GM21737 (cell line): Measurements from ENCODE around the gene MED6.

Experiments used
- ATAC-seq: cut with Tn5 transposase; IDR thresholded peaks from one replicate; pipeline ENCODE4 v1.9.1; 2021; ENCODE audit warnings: mild to moderate bottlenecking, moderate library complexity; ENCODE audit not compliant: unreplicated experiment

MED6 gene

GRCh38 chr14:70599345-70599744 lies 1.1 kb downstream of the MED6 start:
- ATAC-seq, result no peak

GRCh38 chr14:70597731-70598130 lies 2.7 kb downstream of the MED6 start:
- no peak for ATAC-seq

- no peak for ATAC-seq
Measured at GRCh38 chr14:70595443-70596185, 4.8 kb downstream of the MED6 start.

- no peak for ATAC-seq
Measured at GRCh38 chr14:70594461-70594860, 6.0 kb downstream of the MED6 start.

GRCh38 chr14:70585231-70585630 lies 15.2 kb downstream of the MED6 start:
- no peak for ATAC-seq

- no peak for ATAC-seq
Measured at GRCh38 chr14:70576891-70577290, 23.6 kb downstream of the MED6 start.

GRCh38 chr14:70573050-70573449 lies 27.4 kb downstream of the MED6 start:
- no peak for ATAC-seq

- no peak for ATAC-seq
Measured at GRCh38 chr14:70571139-70571538, 29.3 kb downstream of the MED6 start.

GRCh38 chr14:70567791-70568190 lies 32.7 kb downstream of the MED6 start:
- no peak for ATAC-seq

GRCh38 chr14:70563869-70564268 lies 36.6 kb downstream of the MED6 start:
- no peak for ATAC-seq

GRCh38 chr14:70563417-70563816 lies 37.0 kb downstream of the MED6 start:
- ATAC-seq, result no peak

- ATAC-seq, result no peak
Measured at GRCh38 chr14:70558356-70558755, 42.1 kb downstream of the MED6 start.

GRCh38 chr14:70555890-70556289 lies 44.6 kb downstream of the MED6 start:
- ATAC-seq, result no peak

- ATAC-seq, result no peak
Measured at GRCh38 chr14:70538087-70538486, 62.4 kb downstream of the MED6 start.

- no peak for ATAC-seq
Measured at GRCh38 chr14:70536830-70537229, 63.6 kb downstream of the MED6 start.

GRCh38 chr14:70534904-70535303 lies 65.6 kb downstream of the MED6 start, which contains the start of gene ADAM20:
TSS of gene ADAM20 (minus strand) at chr14:70535004. CDS start at chr14:70524757, 10,247 bp downstream.
- no peak for ATAC-seq
